ENCODE measurements around the gene CTBP2.

CTBP2 gene

GRCh38 chr10:125014086-125014830, 146.1 kb downstream of the CTBP2 start:
- TF ChIP-seq, protein P1, sequence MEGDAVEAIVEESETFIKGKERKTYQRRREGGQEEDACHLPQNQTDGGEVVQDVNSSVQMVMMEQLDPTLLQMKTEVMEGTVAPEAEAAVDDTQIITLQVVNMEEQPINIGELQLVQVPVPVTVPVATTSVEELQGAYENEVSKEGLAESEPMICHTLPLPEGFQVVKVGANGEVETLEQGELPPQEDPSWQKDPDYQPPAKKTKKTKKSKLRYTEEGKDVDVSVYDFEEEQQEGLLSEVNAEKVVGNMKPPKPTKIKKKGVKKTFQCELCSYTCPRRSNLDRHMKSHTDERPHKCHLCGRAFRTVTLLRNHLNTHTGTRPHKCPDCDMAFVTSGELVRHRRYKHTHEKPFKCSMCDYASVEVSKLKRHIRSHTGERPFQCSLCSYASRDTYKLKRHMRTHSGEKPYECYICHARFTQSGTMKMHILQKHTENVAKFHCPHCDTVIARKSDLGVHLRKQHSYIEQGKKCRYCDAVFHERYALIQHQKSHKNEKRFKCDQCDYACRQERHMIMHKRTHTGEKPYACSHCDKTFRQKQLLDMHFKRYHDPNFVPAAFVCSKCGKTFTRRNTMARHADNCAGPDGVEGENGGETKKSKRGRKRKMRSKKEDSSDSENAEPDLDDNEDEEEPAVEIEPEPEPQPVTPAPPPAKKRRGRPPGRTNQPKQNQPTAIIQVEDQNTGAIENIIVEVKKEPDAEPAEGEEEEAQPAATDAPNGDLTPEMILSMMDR (IDR thresholded peaks at IDR 0.05; ENCODE audit: low read depth, low read length) = no peak
- H3K36me3 ChIP-seq = peaks cover 24% of the 10 kb centered on the region
- no peaks in the 10 kb centered on the region for H3K9me3 ChIP-seq

GRCh38 chr10:125013529-125013872, 146.9 kb downstream of the CTBP2 start:
- TF ChIP-seq, protein P1 (IDR thresholded peaks at IDR 0.05; ENCODE audit: low read depth, low read length) = no peak
- Histone ChIP-seq H3K36me3 (peaks cover 24% of the 10 kb centered on the region), H3K27me3 (no peaks in the 10 kb centered on the region), H3K9me3 (no peaks in the 10 kb centered on the region), H3K4me1 (peaks cover 8% of the 10 kb centered on the region), H3K4me3 (ENCODE audit: low read depth, low read length) (no peak overlapping the region)
- DNase-seq = no peak

More at GRCh38 chr10:125014086-125014830, 146.1 kb downstream of the CTBP2 start:
- no peak for DNase-seq
- Histone ChIP-seq H3K27me3 (no peaks in the 10 kb centered on the region), H3K4me3 (ENCODE audit: low read depth, low read length) (no peak overlapping the region), H3K4me1 (peaks cover 8% of the 10 kb centered on the region)

GRCh38 chr10:125012851-125013528, 147.4 kb downstream of the CTBP2 start:
- Histone ChIP-seq H3K4me3 (ENCODE audit: low read depth, low read length) (no peak overlapping the region), H3K27me3 (no peaks in the 10 kb centered on the region), H3K4me1 (peaks cover 8% of the 10 kb centered on the region), H3K36me3 (peaks cover 24% of the 10 kb centered on the region), H3K9me3 (no peaks in the 10 kb centered on the region)
- DNase-seq = no peak
- TF ChIP-seq, protein P1 (IDR thresholded peaks at IDR 0.05; ENCODE audit: low read depth, low read length) = no peak

DNA sequence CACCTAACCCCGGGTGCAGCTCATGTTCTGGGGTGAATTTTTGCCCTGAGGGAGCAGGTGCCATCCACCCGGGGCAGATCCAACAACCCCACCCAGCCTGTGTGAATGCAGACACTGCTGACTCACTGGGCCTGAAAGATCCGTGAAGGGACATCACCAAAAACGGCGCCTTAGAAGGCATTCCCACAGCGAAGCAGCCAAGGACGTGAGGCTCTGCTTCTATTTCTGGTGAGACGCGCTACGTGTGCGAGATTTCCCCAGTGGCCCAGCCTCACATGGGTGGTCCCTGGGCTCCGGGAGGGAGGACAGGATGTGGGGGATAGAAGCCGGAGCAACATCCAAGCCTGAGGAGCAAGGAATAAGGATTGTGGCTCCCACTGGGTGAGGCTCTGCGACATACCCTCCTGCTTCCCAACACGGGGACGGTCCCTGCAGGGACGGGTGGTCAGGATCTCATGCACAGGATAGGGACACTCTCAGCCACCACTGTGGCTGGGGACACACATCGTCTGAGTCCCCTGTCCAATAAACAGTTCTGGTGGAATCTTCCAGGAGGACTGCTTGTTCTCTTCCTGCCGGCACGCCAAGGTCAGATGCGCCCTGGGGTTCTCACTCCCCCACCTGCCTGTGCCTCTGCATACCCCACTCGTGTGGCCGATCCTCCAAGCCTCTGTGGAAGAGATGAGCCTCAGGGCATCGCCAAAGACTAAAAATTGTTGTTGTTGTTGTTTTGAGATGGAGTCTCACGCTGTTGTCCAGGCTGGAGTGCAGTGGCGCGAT, 148.2 kb downstream of the CTBP2 start:
- Histone ChIP-seq H3K27me3 (no peaks in the 10 kb centered on the region), H3K36me3 (peaks cover 24% of the 10 kb centered on the region), H3K4me1 (peaks cover 14% of the 10 kb centered on the region), H3K4me3 (ENCODE audit: low read depth, low read length) (no peak overlapping the region), H3K9me3 (no peaks in the 10 kb centered on the region)
- no peak for DNase-seq
- TF ChIP-seq, protein P1 (IDR thresholded peaks at IDR 0.05; ENCODE audit: low read depth, low read length) = no peak

- Histone ChIP-seq H3K27me3 (no peaks in the 10 kb centered on the region), H3K9me3 (no peaks in the 10 kb centered on the region), H3K4me3 (ENCODE audit: low read depth, low read length) (no peak overlapping the region), H3K36me3 (peaks cover 19% of the 10 kb centered on the region), H3K4me1 (peaks cover 21% of the 10 kb centered on the region)
- TF ChIP-seq, protein P1 (IDR thresholded peaks at IDR 0.05; ENCODE audit: low read depth, low read length) = no peak
- DNase-seq = no peak
Observed at GRCh38 chr10:125011171-125011925, 149.0 kb downstream of the CTBP2 start.
